SKM-1 (cell line): ENCODE data around the gene ZNRF4.

ENCODE experiments used
- DNase-seq: peaks from one replicate; lab custom pipeline; 2025; ENCODE audit not compliant: unreplicated experiment; lab: John Stamatoyannopoulos, UW

ZNRF4 gene

GRCh38 chr19:5501907-5502306, 46.7 kb downstream of the ZNRF4 start:
- no peak for DNase-seq

GRCh38 chr19:5503598-5503997, 48.4 kb downstream of the ZNRF4 start:
- no peak for DNase-seq

GRCh38 chr19:5504114-5504513, 48.9 kb downstream of the ZNRF4 start:
- DNase-seq, result no peak
